HepG2 (cell line): Measurements from ENCODE around the gene MAN2B2. TPM values are rescaled to one million over a fixed set of nuclear protein-coding genes. Genes with fewer than 3 reads are reported as not detected.
A peak's percentile ranks its signal among the peaks of the same experiment; 100 is the strongest.

Source experiments
- FOXC1 ChIP-seq: sonication (generic); formaldehyde crosslinking; IDR thresholded peaks from 2 replicates; pipeline ENCODE4 v1.8.0; 2022; ENCODE audit warnings: mild to moderate bottlenecking, missing genetic modification reagents, borderline replicate concordance
- GABPA ChIP-seq, 2 experiments: IDR thresholded peaks; 2 replicates each; pipeline ENCODE4 v1.6.1; 2011 to 2016; ENCODE audit warnings: low read depth in 2 of 2, low read length in 1 of 2, missing biosample characterization in 1 of 2, missing genetic modification characterization in 1 of 2
- GLI4 ChIP-seq: sonication (generic); formaldehyde crosslinking; IDR thresholded peaks from 2 replicates; pipeline ENCODE4 v1.5.1; 2020; ENCODE audit warnings: missing genetic modification reagents, mild to moderate bottlenecking, moderate library complexity, borderline replicate concordance
- HNF1A ChIP-seq, 2 experiments: sonication (generic) in 1 of 2; formaldehyde crosslinking in 1 of 2; IDR thresholded peaks; 2 replicates each; pipeline versions ENCODE4 v1.4.0 to v1.6.1; 2016 to 2020; ENCODE audit warnings: borderline replicate concordance in 1 of 2, low read depth in 1 of 2, mild to moderate bottlenecking in 1 of 2, missing genetic modification reagents in 1 of 2
- KLF11 ChIP-seq: IDR thresholded peaks from 2 replicates; pipeline ENCODE4 v1.6.1; 2016; ENCODE audit warnings: missing compliant biosample characterization
- MAZ ChIP-seq, 2 experiments: sonication (generic) in 1 of 2; formaldehyde crosslinking in 1 of 2; IDR thresholded peaks; 2 replicates each; pipeline versions ENCODE4 v1.5.0 to v1.6.1; 2012 to 2020; ENCODE audit warnings: low read depth in 2 of 2, mild to moderate bottlenecking in 2 of 2, borderline replicate concordance in 1 of 2, improper control_type of control experiment in 1 of 2, low read length in 1 of 2, missing genetic modification reagents in 1 of 2, moderate library complexity in 1 of 2
- MED13 ChIP-seq: sonication (generic); formaldehyde crosslinking; IDR thresholded peaks from 2 replicates; pipeline ENCODE4 v1.5.0; 2020; ENCODE audit warnings: missing genetic modification reagents
- MYPOP ChIP-seq: sonication (generic); formaldehyde crosslinking; IDR thresholded peaks from 2 replicates; pipeline ENCODE4 v1.8.1; 2023; ENCODE audit warnings: mild to moderate bottlenecking, moderate library complexity, missing genetic modification reagents
- NFIC ChIP-seq: IDR thresholded peaks from 2 replicates; pipeline ENCODE4 v1.6.1; 2012; ENCODE audit warnings: mild to moderate bottlenecking, low read length, inconsistent platforms
- PAXIP1 ChIP-seq: sonication (generic); formaldehyde crosslinking; conservative IDR thresholded peaks from 2 replicates; pipeline ENCODE4 v1.4.0; 2020; ENCODE audit warnings: mild to moderate bottlenecking, missing genetic modification reagents, moderate library complexity
- RBM22 ChIP-seq: fragments of 200-400 bp; formaldehyde crosslinking; optimal IDR thresholded peaks from 2 replicates; pipeline ENCODE3; 2017; ENCODE audit warnings: mild to moderate bottlenecking, low read length, moderate library complexity
- XBP1 ChIP-seq: sonication (generic); formaldehyde crosslinking; IDR thresholded peaks from 2 replicates; pipeline ENCODE4 v1.5.0; 2020; ENCODE audit warnings: missing genetic modification reagents
- ZC3H13 ChIP-seq: sonication (generic); formaldehyde crosslinking; IDR thresholded peaks from 2 replicates; pipeline ENCODE4 v1.8.1; 2023; ENCODE audit warnings: mild to moderate bottlenecking, missing genetic modification reagents, moderate library complexity
- ZFP37 ChIP-seq: sonication (generic); formaldehyde crosslinking; IDR thresholded peaks from 2 replicates; pipeline ENCODE4 v1.4.0; 2020; ENCODE audit warnings: missing genetic modification reagents, borderline replicate concordance
- ZNF230 ChIP-seq: sonication (generic); formaldehyde crosslinking; IDR thresholded peaks from 2 replicates; pipeline ENCODE4 v1.4.0; 2020; ENCODE audit warnings: mild to moderate bottlenecking, missing genetic modification reagents
- ZNF274 ChIP-seq: sonication (generic); formaldehyde crosslinking; IDR thresholded peaks from 2 replicates; pipeline ENCODE4 v1.5.1; 2020; ENCODE audit warnings: mild to moderate bottlenecking, missing genetic modification reagents
- ZNF326 ChIP-seq: sonication (generic); formaldehyde crosslinking; IDR thresholded peaks from 2 replicates; pipeline ENCODE4 v1.4.0; 2020; ENCODE audit warnings: missing genetic modification reagents, borderline replicate concordance
- ZNF547 ChIP-seq: sonication (generic); formaldehyde crosslinking; IDR thresholded peaks from 2 replicates; pipeline ENCODE4 v1.5.1; 2020; ENCODE audit warnings: mild to moderate bottlenecking, missing genetic modification reagents
- ZNF747 ChIP-seq: sonication (generic); formaldehyde crosslinking; IDR thresholded peaks from 2 replicates; pipeline ENCODE4 v1.8.1; 2023; ENCODE audit warnings: missing genetic modification reagents, mild to moderate bottlenecking, borderline replicate concordance
- ZSCAN25 ChIP-seq: sonication (generic); formaldehyde crosslinking; IDR thresholded peaks from 2 replicates; pipeline ENCODE4 v1.8.0; 2022; ENCODE audit warnings: mild to moderate bottlenecking, missing genetic modification reagents
- polyA plus RNA-seq, 8 experiments: library from polyadenylated mRNA; depleted of rRNA in 3 of 8; stranded (reverse) in 7 of 8; unstranded in 1 of 8; fragments of >200 nt; fragmentation: Illumina TruSeq in 4 of 8; extraction: Trizol in 4 of 8; gene quantifications; 2 replicates each; pipeline versions ENCODE4 v1.2.1 to v1.2.3, GENCODE V29; 2011 to 2016; ENCODE audit warnings: low read depth in 4 of 8, missing spikeins in 1 of 8, mixed read lengths in 1 of 8; ENCODE audit not compliant: insufficient read depth in 1 of 8
- total RNA-seq, 5 experiments: library from RNA; depleted of rRNA; stranded (reverse); fragments of >200 nt; fragmentation: Illumina TruSeq; extraction: Trizol; gene quantifications; 2 replicates each; pipeline ENCODE4 v1.2.3, GENCODE V29; 2016; ENCODE audit warnings: low read depth in 1 of 5

Gene MAN2B2
- total and polyA plus RNA-seq, 2 of the 13 experiments (the other 11 are each of a cell fraction or from before 2014, with no cell fraction given) = 4.8 to 5.4 TPM

- TF ChIP-seq NFIC (peak; percentile 28; the same call in 1 of the 2 replicates), ZNF230 (CRISPR knock-in tag) (no peak), GLI4 (no peak), ZFP37 (CRISPR knock-in tag) (no peak), FOXC1 (CRISPR knock-in tag) (no peak; the same call in 1 of the 2 replicates), HNF1A (IDR thresholded peaks at IDR 0.05; ENCODE audit: low read depth) (no peak), HNF1A (CRISPR knock-in tag; IDR thresholded peaks at IDR 0.05; ENCODE audit: borderline replicate concordance) (no peak), GABPA (IDR thresholded peaks at IDR 0.05; ENCODE audit: low read depth, low read length) (no peak), GABPA (CRISPR knock-in tag; IDR thresholded peaks at IDR 0.05; ENCODE audit: low read depth) (no peak), RBM22 (no peak), MYPOP (CRISPR knock-in tag) (no peak), XBP1 (CRISPR knock-in tag) (no peak), ZSCAN25 (no peak), ZC3H13 (CRISPR knock-in tag) (no peak), KLF11 (CRISPR knock-in tag) (no peak), MAZ (IDR thresholded peaks at IDR 0.05; ENCODE audit: borderline replicate concordance, low read depth, low read length) (no peak), MAZ (CRISPR knock-in tag; IDR thresholded peaks at IDR 0.05; ENCODE audit: low read depth) (no peak), ZNF326 (CRISPR knock-in tag) (no peak), ZNF547 (CRISPR knock-in tag) (no peak), ZNF274 (CRISPR knock-in tag) (no peak), PAXIP1 (peak; percentile 83), MED13 (CRISPR knock-in tag) (no peak), ZNF747 (CRISPR knock-in tag) (no peak)
These were observed 35.8 kb upstream of the MAN2B2 start (continued) for GRCh38 chr4:6539009-6539764.
